Endothelial cell (in vitro differentiated cells): Measurements from ENCODE around the gene GLT8D1. TPM values are rescaled to one million over a fixed set of nuclear protein-coding genes. Genes with fewer than 3 reads are reported as not detected.

ENCODE experiments used
- DNase-seq: peaks from one replicate; pipeline ENCODE4 v3.0.0; 2021; ENCODE audit warnings: low spot score
- H3K27ac Mint-ChIP-seq: one replicate; pipeline ENCODE4 v1.8.0; 2021; ENCODE audit warnings: mixed read lengths, inconsistent platforms; ENCODE audit not compliant: unreplicated experiment
- H3K27me3 Mint-ChIP-seq: one replicate; pipeline ENCODE4 v1.8.0; 2021; ENCODE audit warnings: mild to moderate bottlenecking, moderate library complexity, mixed read lengths, inconsistent platforms; ENCODE audit not compliant: unreplicated experiment
- H3K36me3 Mint-ChIP-seq: one replicate; pipeline ENCODE4 v1.8.0; 2021; ENCODE audit warnings: mild to moderate bottlenecking, low read depth, mixed read lengths, inconsistent platforms; ENCODE audit not compliant: unreplicated experiment
- H3K4me1 Mint-ChIP-seq: one replicate; pipeline ENCODE4 v1.8.0; 2021; ENCODE audit warnings: mild to moderate bottlenecking, mixed read lengths, inconsistent platforms; ENCODE audit not compliant: unreplicated experiment
- H3K4me3 Mint-ChIP-seq: one replicate; pipeline ENCODE4 v1.8.0; 2021; ENCODE audit warnings: mild to moderate bottlenecking, mixed read lengths, inconsistent platforms; ENCODE audit not compliant: unreplicated experiment
- H3K9me3 Mint-ChIP-seq: one replicate; pipeline ENCODE4 v1.8.0; 2021; ENCODE audit warnings: mixed read lengths, inconsistent platforms; ENCODE audit not compliant: unreplicated experiment
- CTCF ChIP-seq: fragments of 200-600 bp; sonication (generic); IDR thresholded peaks from one replicate; pipeline ENCODE4 v1.5.0; 2021; ENCODE audit warnings: antibody characterized with exemption; ENCODE audit not compliant: unreplicated experiment
- total RNA-seq: library from RNA; stranded (reverse); fragmentation: NEBNext Ultra II Directional; extraction: Animal tissue kit (Norgen Biotek cat#: 25700); gene quantifications from one replicate; pipeline ENCODE4 v1.2.1, GENCODE V29; 2021; ENCODE audit not compliant: unreplicated experiment

The GLT8D1 gene
- total RNA-seq, 1 donor from 2014 or later, result 54.7 TPM

GRCh38 chr3:52712291-52713212 is 7.0 kb upstream of the GLT8D1 start:
- Mint-ChIP-seq H3K9me3 (no peaks in the 10 kb centered on the region), H3K27ac (no peak overlapping the region), H3K27me3 (no peaks in the 10 kb centered on the region), H3K36me3 (peaks cover 6% of the 10 kb centered on the region), H3K4me3 (no peak overlapping the region), H3K4me1 (peaks cover 6% of the 10 kb centered on the region)
- DNase-seq, result no peak
- no peak for TF ChIP-seq CTCF

- H3K36me3 Mint-ChIP-seq, result peaks cover 7% of the 10 kb centered on the region
- H3K27ac Mint-ChIP-seq, result no peak overlapping the region
- TF ChIP-seq CTCF, result no peak
- no peak for DNase-seq
- peaks cover 4% of the 10 kb centered on the region for H3K27me3 Mint-ChIP-seq
- H3K4me3 Mint-ChIP-seq, result no peak overlapping the region
- peaks cover 14% of the 10 kb centered on the region for H3K4me1 Mint-ChIP-seq
- no peaks in the 10 kb centered on the region for H3K9me3 Mint-ChIP-seq
Observed at GRCh38 chr3:52710512-52710911, 4.9 kb upstream of the GLT8D1 start.

- Mint-ChIP-seq H3K36me3 (peaks cover 13% of the 10 kb centered on the region), H3K9me3 (no peaks in the 10 kb centered on the region), H3K4me3 (no peak overlapping the region), H3K4me1 (peaks cover 27% of the 10 kb centered on the region), H3K27me3 (peaks cover 8% of the 10 kb centered on the region), H3K27ac (peak overlapping the region; percentile 67)
- DNase-seq, result no peak
- no peak for TF ChIP-seq CTCF
Observed at GRCh38 chr3:52707585-52707984, 2.0 kb upstream of the GLT8D1 start.

- H3K36me3 Mint-ChIP-seq, result peaks cover 13% of the 10 kb centered on the region
- peaks cover 8% of the 10 kb centered on the region for H3K27me3 Mint-ChIP-seq
- no peak for DNase-seq
- peak overlapping the region; percentile 97 for H3K4me3 Mint-ChIP-seq
- no peaks in the 10 kb centered on the region for H3K9me3 Mint-ChIP-seq
- TF ChIP-seq CTCF, result no peak
- H3K27ac Mint-ChIP-seq, result no peak overlapping the region
- H3K4me1 Mint-ChIP-seq, result peaks cover 27% of the 10 kb centered on the region
Observed at GRCh38 chr3:52705438-52705687, 228 bp downstream of the GLT8D1 start.
